K562 (cell line): ENCODE results near the gene PKD1L1. TPM values are rescaled to one million over a fixed set of nuclear protein-coding genes. Genes with fewer than 3 reads are reported as not detected.

ENCODE experiments used
- ATAC-seq: fragments of 200-7000 bp; cut with Tn5 transposase; 3 replicates; pipeline ENCODE4 v1.9.1; 2020; ENCODE audit warnings: moderate library complexity
- BruUV-seq: library from RNA; stranded (reverse); fragments of 400-500 nt; replicated peaks from 2 replicates; lab custom pipeline; 2021; lab: Mats Ljungman, UMichigan
- CTCF ChIA-PET: fragments of 300-600 bp; formaldehyde crosslinking; extraction: SDS; loops from one replicate; lab custom pipeline; 2021; ENCODE audit warnings: low intra/inter-chr PET ratio; lab: Yijun Ruan, JAX
- POLR2A ChIA-PET: fragments of 300-600, 350-650 bp; sonication (Branson Sonifier 250); formaldehyde crosslinking; extraction: SDS; loops from one replicate; lab custom pipeline; 2021; ENCODE audit warnings: antibody characterized with exemption, inconsistent platforms; lab: Yijun Ruan, JAX
- DNase-seq, 4 experiments: peaks; one replicate each; pipeline versions ENCODE4 v3.0.0 to v3.0.0-alpha.2; 2011 to 2018; ENCODE audit warnings: low spot score in 3 of 4, mixed read lengths in 3 of 4; ENCODE audit errors: extremely low read depth in 1 of 4
- FAIRE-seq: peaks from 2 replicates; lab custom pipeline; 2011; peaks lifted over from hg19 to GRCh38; lab: Jason Lieb, UNC
- H2AFZ ChIP-seq: 2 replicates; pipeline ENCODE4 v1.6.0; 2011; ENCODE audit warnings: low read depth, low read length, control low read depth, inconsistent platforms
- H3K27ac ChIP-seq: fragments of 200-600 bp; 3 replicates; pipeline ENCODE4 v1.8.0; 2011; ENCODE audit warnings: low read depth, mild to moderate bottlenecking, control low read depth, inconsistent platforms, low read length, moderate library complexity, mixed read lengths; ENCODE audit errors: extremely low read depth
- H3K27me3 ChIP-seq, 2 experiments: fragments of 300-600 bp in 1 of 2; 2 replicates in 1 of 2; 3 replicates in 1 of 2; pipeline versions ENCODE4 v1.6.0 to v1.8.0; 2011; ENCODE audit warnings: inconsistent platforms in 2 of 2, low read length in 2 of 2, mild to moderate bottlenecking in 1 of 2, mixed read lengths in 1 of 2, moderate library complexity in 1 of 2; ENCODE audit not compliant: control insufficient read depth in 2 of 2, insufficient read depth in 2 of 2
- H3K36me3 ChIP-seq: fragments of 300-600 bp; 3 replicates; pipeline ENCODE4 v1.8.0; 2011; ENCODE audit warnings: mild to moderate bottlenecking, low read length, inconsistent platforms; ENCODE audit not compliant: control insufficient read depth, insufficient read depth
- H3K4me1 ChIP-seq, 2 experiments: fragments of 200-600 bp in 1 of 2; replicated peaks in 1 of 2; 2 replicates in 1 of 2; 3 replicates in 1 of 2; pipeline versions ENCODE4 v1.5.1 to v1.8.0; 2011; ENCODE audit warnings: inconsistent platforms in 2 of 2, low read length in 2 of 2, mild to moderate bottlenecking in 1 of 2, mixed read lengths in 1 of 2, moderate library complexity in 1 of 2; ENCODE audit not compliant: control insufficient read depth in 2 of 2, insufficient read depth in 2 of 2
- H3K4me2 ChIP-seq: 2 replicates; pipeline ENCODE4 v1.6.1; 2011; ENCODE audit warnings: low read length, control low read depth, inconsistent platforms, mixed read lengths; ENCODE audit not compliant: insufficient read depth
- H3K4me3 ChIP-seq: fragments of 200-600 bp; sonication (generic), shearing (Covaris generic); 2 replicates; pipeline ENCODE4 v1.5.1; 2016; ENCODE audit warnings: control low read depth, inconsistent platforms
- H3K79me2 ChIP-seq: fragments of 200-600 bp; 3 replicates; pipeline ENCODE4 v1.8.0; 2011; ENCODE audit warnings: low read length, inconsistent platforms; ENCODE audit not compliant: control insufficient read depth, insufficient read depth
- H3K9ac ChIP-seq, 2 experiments: 2 replicates each; pipeline versions ENCODE4 v1.6.0 to v1.6.1; 2011; ENCODE audit warnings: low read depth in 2 of 2, low read length in 2 of 2, control low read depth in 1 of 2, inconsistent platforms in 1 of 2, mild to moderate bottlenecking in 1 of 2, mixed read lengths in 1 of 2; ENCODE audit not compliant: insufficient read depth in 1 of 2
- H3K9me1 ChIP-seq: one replicate; pipeline ENCODE4 v1.6.0; 2011; ENCODE audit warnings: inconsistent platforms, mild to moderate bottlenecking, low read length, moderate library complexity; ENCODE audit not compliant: control insufficient read depth, insufficient read depth
- H3K9me3 ChIP-seq: replicated peaks from 2 replicates; pipeline ENCODE4 v1.5.1; 2011; ENCODE audit warnings: low read depth, low read length, inconsistent platforms; ENCODE audit not compliant: control insufficient read depth, insufficient read depth
- H4K20me1 ChIP-seq: replicated peaks from 2 replicates; pipeline ENCODE4 v1.6.1; 2011; ENCODE audit warnings: low read length, inconsistent platforms, mixed read lengths; ENCODE audit not compliant: control insufficient read depth, insufficient read depth
- ATF7 ChIP-seq: fragments of 450-650 bp; IDR thresholded peaks from 2 replicates; pipeline ENCODE4 v1.7.1; 2014; ENCODE audit warnings: mild to moderate bottlenecking, moderate library complexity
- CBX1 ChIP-seq: sonication (generic); IDR thresholded peaks from 2 replicates; pipeline ENCODE4 v1.6.1; 2016; ENCODE audit warnings: antibody characterized with exemption, low read depth, mild to moderate bottlenecking
- CREB5 ChIP-seq: fragments of 250-450 bp; sonication (Bioruptor Pico); IDR thresholded peaks from 2 replicates; pipeline ENCODE4 v1.5.0; 2020; ENCODE audit warnings: mild to moderate bottlenecking
- EGR1 ChIP-seq: fragments of 450-650 bp; conservative IDR thresholded peaks from 2 replicates; pipeline ENCODE4 v1.6.1; 2017; ENCODE audit warnings: mild to moderate bottlenecking
- POLR2AphosphoS5 ChIP-seq: IDR thresholded peaks from 2 replicates; pipeline ENCODE4 v1.6.1; 2011; ENCODE audit warnings: mild to moderate bottlenecking, low read depth, low read length, moderate library complexity; ENCODE audit not compliant: control insufficient read depth, insufficient read depth
- PTTG1 ChIP-seq: fragments of 450-650 bp; IDR thresholded peaks from 2 replicates; pipeline ENCODE4 v1.6.1; 2016; ENCODE audit warnings: low read depth, mild to moderate bottlenecking, missing genetic modification characterization, missing compliant biosample characterization
- SREBF2 ChIP-seq: sonication (generic); formaldehyde crosslinking; IDR thresholded peaks from 2 replicates; pipeline ENCODE4 v1.4.0; 2020; ENCODE audit warnings: mild to moderate bottlenecking, missing genetic modification reagents
- SRSF9 ChIP-seq: fragments of 200-400 bp; formaldehyde crosslinking; IDR thresholded peaks from 2 replicates; pipeline ENCODE4 v1.6.1; 2017; ENCODE audit warnings: low read depth, low read length, borderline replicate concordance
- ZC3H4 ChIP-seq: sonication (generic); formaldehyde crosslinking; IDR thresholded peaks from 2 replicates; pipeline ENCODE4 v1.9.0; 2021; ENCODE audit warnings: missing genetic modification reagents, borderline replicate concordance
- ZKSCAN8 ChIP-seq: fragments of 200-800 bp; sonication (Bioruptor generic); IDR thresholded peaks from 2 replicates; pipeline ENCODE4 v1.6.1; 2016; ENCODE audit warnings: missing genetic modification characterization, missing compliant biosample characterization
- ZNF121 ChIP-seq: sonication (generic); formaldehyde crosslinking; conservative IDR thresholded peaks from 2 replicates; pipeline ENCODE4 v1.8.0; 2022; ENCODE audit warnings: missing genetic modification reagents
- ZNF133 ChIP-seq: fragments of 250-450 bp; sonication (Bioruptor Pico); IDR thresholded peaks from 2 replicates; pipeline ENCODE4 v1.4.0; 2020; ENCODE audit warnings: mild to moderate bottlenecking
- WGBS: fragments of 100-300 bp; shearing (Covaris generic); methylation state at CpG from one replicate; pipeline ENCODE4 v1.1.6; 2016; ENCODE audit warnings: low coverage, mixed read lengths; ENCODE audit not compliant: insufficient coverage; ENCODE audit errors: missing lambda C conversion rate; 5-methylcytosine and 5-hydroxymethylcytosine counted together
- in situ Hi-C: fragments of 300-500 bp; cut with MboI; formaldehyde crosslinking; loops from 4 replicates; pipeline ENCODE4 v1.15.0; 2018; ENCODE audit warnings: inconsistent platforms, mixed read lengths
- intact Hi-C: fragments of 100-400 bp; cut with micrococcal nuclease; formaldehyde crosslinking; loops from 2 replicates; pipeline ENCODE4 v1.14.2; 2022
- polyA plus RNA-seq, 8 experiments: library from polyadenylated mRNA; depleted of rRNA in 4 of 8; stranded (reverse) in 5 of 8; unstranded in 3 of 8; fragments of >200 nt; fragmentation: Nextera tagmentation in 2 of 8; fragmentation: Illumina TruSeq in 1 of 8; extraction: Ambion mirVana in 2 of 8; extraction: Trizol in 1 of 8; gene quantifications; 2 replicates each; pipeline versions ENCODE4 v1.2.1 to v1.2.3, GENCODE V29; 2011 to 2014; ENCODE audit warnings: inconsistent platforms in 1 of 8, missing spikeins in 1 of 8
- total RNA-seq, 7 experiments: library from RNA; depleted of rRNA in 6 of 7; stranded (reverse); fragments of >200 nt in 6 of 7; fragmentation: Illumina TruSeq in 2 of 7; extraction: Trizol in 2 of 7; gene quantifications; 2 replicates each; pipeline versions ENCODE4 v1.2.1 to v1.2.3, GENCODE V29; 2011 to 2021; ENCODE audit warnings: low replicate concordance in 1 of 7
- TF ChIP-seq, protein P1 (sequence below): fragments of 250-450 bp; sonication (Bioruptor Pico); IDR thresholded peaks from 2 replicates; pipeline ENCODE4 v1.4.0; 2020
- TF ChIP-seq, protein P2 (sequence below): IDR thresholded peaks from 2 replicates; pipeline ENCODE4 v1.6.1; 2014; ENCODE audit warnings: antibody characterized with exemption

Gene PKD1L1
- total and polyA plus RNA-seq, 9 of the 15 experiments (the other 6 are each of a cell fraction or from before 2014, with no cell fraction given): 0.01 to 0.02 TPM; not detected in 7

GRCh38 chr7:47967708-47968107 lies 19.4 kb upstream of the PKD1L1 start:
- ATAC-seq (no peak), DNase-seq (no peak), FAIRE-seq (no peak)
- no peak overlapping the region for H3K4me2 ChIP-seq
- H3K4me1 ChIP-seq: no peaks in the 10 kb centered on the region
- no peaks in the 10 kb centered on the region for H3K9me1 ChIP-seq
- peaks cover 82% of the 10 kb centered on the region for H3K36me3 ChIP-seq
- in situ Hi-C loops (no loop called here), intact Hi-C loops (no loop called here)
- ChIA-PET POLR2A (no interaction called here), CTCF (interaction anchor here (1.0 kb wide), 1 partner anchor 23 kb away, joined by 3 read pairs; no protein-coding TSS in a partner anchor)
- no peaks in the 10 kb centered on the region for H3K9me3 ChIP-seq
- no peak overlapping the region for H3K4me3 ChIP-seq
- no peaks in the 10 kb centered on the region for H3K27me3 ChIP-seq
- WGBS: 89% methylated on average over 2 of the region's 2 CpGs
- no peak for TF ChIP-seq ZC3H4 (CRISPR knock-in tag)
- TF ChIP-seq ATF7: no peak
- no peak for TF ChIP-seq POLR2AphosphoS5
- TF ChIP-seq ZNF121 (CRISPR knock-in tag): no peak
- TF ChIP-seq, protein P1, sequence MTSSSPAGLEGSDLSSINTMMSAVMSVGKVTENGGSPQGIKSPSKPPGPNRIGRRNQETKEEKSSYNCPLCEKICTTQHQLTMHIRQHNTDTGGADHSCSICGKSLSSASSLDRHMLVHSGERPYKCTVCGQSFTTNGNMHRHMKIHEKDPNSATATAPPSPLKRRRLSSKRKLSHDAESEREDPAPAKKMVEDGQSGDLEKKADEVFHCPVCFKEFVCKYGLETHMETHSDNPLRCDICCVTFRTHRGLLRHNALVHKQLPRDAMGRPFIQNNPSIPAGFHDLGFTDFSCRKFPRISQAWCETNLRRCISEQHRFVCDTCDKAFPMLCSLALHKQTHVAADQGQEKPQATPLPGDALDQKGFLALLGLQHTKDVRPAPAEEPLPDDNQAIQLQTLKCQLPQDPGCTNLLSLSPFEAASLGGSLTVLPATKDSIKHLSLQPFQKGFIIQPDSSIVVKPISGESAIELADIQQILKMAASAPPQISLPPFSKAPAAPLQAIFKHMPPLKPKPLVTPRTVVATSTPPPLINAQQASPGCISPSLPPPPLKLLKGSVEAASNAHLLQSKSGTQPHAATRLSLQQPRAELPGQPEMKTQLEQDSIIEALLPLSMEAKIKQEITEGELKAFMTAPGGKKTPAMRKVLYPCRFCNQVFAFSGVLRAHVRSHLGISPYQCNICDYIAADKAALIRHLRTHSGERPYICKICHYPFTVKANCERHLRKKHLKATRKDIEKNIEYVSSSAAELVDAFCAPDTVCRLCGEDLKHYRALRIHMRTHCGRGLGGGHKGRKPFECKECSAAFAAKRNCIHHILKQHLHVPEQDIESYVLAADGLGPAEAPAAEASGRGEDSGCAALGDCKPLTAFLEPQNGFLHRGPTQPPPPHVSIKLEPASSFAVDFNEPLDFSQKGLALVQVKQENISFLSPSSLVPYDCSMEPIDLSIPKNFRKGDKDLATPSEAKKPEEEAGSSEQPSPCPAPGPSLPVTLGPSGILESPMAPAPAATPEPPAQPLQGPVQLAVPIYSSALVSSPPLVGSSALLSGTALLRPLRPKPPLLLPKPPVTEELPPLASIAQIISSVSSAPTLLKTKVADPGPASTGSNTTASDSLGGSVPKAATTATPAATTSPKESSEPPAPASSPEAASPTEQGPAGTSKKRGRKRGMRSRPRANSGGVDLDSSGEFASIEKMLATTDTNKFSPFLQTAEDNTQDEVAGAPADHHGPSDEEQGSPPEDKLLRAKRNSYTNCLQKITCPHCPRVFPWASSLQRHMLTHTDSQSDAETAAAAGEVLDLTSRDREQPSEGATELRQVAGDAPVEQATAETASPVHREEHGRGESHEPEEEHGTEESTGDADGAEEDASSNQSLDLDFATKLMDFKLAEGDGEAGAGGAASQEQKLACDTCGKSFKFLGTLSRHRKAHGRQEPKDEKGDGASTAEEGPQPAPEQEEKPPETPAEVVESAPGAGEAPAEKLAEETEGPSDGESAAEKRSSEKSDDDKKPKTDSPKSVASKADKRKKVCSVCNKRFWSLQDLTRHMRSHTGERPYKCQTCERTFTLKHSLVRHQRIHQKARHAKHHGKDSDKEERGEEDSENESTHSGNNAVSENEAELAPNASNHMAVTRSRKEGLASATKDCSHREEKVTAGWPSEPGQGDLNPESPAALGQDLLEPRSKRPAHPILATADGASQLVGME: no peak
- TF ChIP-seq SRSF9: no peak
- no peak for TF ChIP-seq ZNF133
- TF ChIP-seq SREBF2: no peak
- TF ChIP-seq ZKSCAN8 (CRISPR knock-in tag): no peak
- TF ChIP-seq, protein P2, sequence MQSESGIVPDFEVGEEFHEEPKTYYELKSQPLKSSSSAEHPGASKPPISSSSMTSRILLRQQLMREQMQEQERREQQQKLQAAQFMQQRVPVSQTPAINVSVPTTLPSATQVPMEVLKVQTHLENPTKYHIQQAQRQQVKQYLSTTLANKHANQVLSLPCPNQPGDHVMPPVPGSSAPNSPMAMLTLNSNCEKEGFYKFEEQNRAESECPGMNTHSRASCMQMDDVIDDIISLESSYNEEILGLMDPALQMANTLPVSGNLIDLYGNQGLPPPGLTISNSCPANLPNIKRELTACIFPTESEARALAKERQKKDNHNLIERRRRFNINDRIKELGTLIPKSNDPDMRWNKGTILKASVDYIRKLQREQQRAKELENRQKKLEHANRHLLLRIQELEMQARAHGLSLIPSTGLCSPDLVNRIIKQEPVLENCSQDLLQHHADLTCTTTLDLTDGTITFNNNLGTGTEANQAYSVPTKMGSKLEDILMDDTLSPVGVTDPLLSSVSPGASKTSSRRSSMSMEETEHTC: no peak
- no peak for TF ChIP-seq CBX1
- TF ChIP-seq PTTG1: no peak
- no peak for TF ChIP-seq CREB5 (CRISPR knock-in tag)
- TF ChIP-seq EGR1: no peak
- no peaks in the 10 kb centered on the region for H3K79me2 ChIP-seq
- no peak overlapping the region for H2AFZ ChIP-seq
- H3K27ac ChIP-seq: no peak overlapping the region
- no peak overlapping the region for H3K9ac ChIP-seq
- no peaks in the 10 kb centered on the region for H4K20me1 ChIP-seq
- no TSS peak for BruUV-seq
